Stimulated activated CD4-positive, alpha-beta T cell treated with anti-CD3 and anti-CD28 coated beads, TNF-alpha, amount 100 ng/mL, for 1 hour (primary cell): ENCODE results near the gene KRTAP5-5.

ENCODE experiments used
- DNase-seq, 3 donors: peaks; one replicate each; pipeline ENCODE4 v3.0.0-alpha.2; 2020; ENCODE audit warnings: low read depth in 3 of 3, low spot score in 1 of 3

KRTAP5-5 gene

DNA sequence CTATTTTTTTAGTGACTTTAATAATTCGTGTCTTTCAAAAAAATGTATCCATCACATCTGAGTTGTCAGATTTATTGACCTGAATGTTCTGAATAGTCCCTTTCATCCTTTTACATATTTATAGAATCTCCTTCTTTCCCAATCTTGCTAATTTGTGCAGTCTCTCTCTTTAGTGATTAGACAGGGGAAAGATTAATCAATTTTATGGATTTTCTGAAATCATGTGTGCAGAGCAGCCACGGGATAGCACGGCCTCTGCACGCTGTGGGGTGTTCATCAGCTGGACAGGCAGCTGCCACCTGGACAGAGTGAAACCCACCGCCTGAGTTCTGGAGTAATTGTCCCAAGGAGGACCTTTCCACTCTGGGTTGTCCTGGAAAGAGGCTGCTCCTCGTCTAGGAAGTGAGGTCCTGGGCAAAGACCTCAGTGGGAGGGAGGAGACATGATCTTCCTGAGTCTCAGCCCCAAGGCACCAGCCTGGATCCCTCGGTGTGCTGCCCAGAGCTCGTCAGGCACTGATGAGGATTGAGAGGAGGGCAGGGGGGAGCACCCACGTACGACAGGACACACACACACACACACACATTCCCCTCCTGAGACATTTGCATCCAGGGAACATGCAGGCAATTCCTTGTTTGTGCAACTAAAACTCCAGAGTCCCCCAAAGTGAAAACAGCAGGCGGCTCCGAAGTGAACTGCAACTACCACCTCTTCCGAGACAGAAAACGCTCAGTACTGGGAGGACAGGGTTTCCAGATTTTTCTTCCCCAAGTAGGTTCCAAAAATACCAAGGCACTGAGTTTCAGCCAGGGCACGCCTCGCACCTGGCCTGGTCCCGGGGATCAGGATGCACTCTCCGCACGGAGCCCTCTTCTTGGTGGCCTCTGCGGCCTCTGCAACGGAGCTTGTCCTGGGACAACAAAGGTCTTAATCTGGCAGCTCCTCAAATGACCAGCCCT is 44.9 kb downstream of the KRTAP5-5 start:
- DNase-seq = no peak

DNA sequence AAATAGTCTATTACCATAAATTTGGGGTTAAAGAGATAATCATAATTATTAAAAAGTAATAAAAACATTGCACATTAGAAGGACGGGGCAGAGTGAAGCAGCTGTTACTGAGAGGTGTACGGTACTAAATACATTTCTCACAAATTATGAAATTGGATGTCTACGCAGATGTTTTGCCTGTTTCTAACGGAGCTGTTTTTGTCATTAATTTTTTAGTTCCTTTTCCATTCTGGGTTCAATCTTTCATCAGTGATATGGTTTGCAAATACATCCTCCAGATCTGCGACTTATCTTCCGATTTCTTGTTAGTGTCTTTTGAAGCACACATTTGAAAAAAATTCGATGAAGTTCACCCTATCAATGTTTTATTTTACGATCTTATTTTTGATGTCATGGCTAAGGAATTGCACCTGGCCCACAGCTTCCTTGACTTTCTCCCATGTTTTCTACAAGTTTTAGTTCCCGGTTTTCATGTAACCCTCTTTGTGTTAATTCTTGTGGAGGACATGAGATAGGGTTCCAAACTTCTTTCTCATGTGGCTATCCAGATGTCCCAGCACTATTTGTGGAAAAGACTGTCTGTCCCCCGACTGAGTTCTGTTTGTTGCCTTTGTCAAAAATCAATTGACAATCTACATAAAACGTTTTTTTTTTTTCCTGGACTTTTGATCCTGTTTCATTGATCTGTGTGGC is 46.1 kb downstream of the KRTAP5-5 start:
- no peak for DNase-seq

DNA sequence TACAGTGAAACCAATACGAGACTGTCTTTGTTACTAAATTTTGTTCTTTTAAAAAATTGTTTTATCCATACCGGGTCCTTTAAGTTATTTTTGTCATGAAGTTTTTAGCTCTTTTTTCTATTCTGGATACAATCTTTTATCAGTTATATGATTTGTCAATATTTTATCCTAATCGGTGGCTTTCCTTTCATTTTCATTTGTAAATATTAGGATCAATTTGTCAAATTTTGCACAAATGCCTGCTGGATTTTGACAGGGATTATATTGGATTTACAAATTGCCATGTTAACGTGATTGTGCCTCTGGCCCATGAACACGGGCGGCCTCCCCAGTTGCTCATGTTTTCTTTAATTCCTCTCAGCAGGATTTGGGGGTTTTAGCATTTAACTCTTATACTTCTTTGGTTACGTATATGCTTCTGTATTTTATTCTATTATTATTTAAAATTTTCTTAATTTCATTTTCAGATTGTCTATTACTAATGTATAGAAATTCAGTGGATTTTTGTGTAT is 46.7 kb downstream of the KRTAP5-5 start:
- DNase-seq = no peak

DNA sequence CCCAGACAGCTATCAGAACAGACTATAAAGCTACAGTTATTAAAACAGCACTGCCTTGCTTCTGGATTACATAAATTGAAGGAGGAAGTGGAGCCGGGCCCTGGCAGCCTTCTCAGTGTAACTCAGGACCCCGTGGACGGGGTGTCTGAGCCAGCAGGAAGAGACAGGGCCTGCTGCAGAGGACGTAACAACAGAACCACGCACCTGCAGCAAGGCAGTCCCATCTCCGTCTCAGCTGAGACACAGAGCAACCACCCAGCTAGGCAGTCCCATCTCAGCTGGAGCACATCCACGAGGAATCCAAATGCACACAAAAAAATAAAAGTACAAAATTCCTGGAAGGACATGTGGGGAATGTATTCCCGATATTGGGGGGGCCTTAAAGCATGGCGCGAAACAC is 50.3 kb downstream of the KRTAP5-5 start:
- no peak for DNase-seq
